ENCODE measurements around the gene DMP1.
A peak's percentile ranks its signal among the peaks of the same experiment; 100 is the strongest.
"Not testable (repeated sequence)": the region's sequence is repeated elsewhere in the genome, so short reads cannot be mapped to it uniquely, and the experiment has no call there.

DMP1 gene

GRCh38 chr4:87677731-87678130, 27.7 kb downstream of the DMP1 start:
- no peaks in the 10 kb centered on the region for H3K4me1 ChIP-seq (ENCODE audit: control insufficient read depth, insufficient read depth, low read length)
- no peaks in the 10 kb centered on the region for H3K9me3 ChIP-seq (ENCODE audit: control insufficient read depth, low read length)
- H3K4me3 ChIP-seq (ENCODE audit: insufficient read depth, low read depth, low read length) = no peak overlapping the region
- 87 to 94% methylated on average over 6 to 7 of the region's 7 CpGs for WGBS, 2 experiments
- H3K27ac ChIP-seq (ENCODE audit: insufficient read depth, low read depth, low read length, poor library complexity, severe bottlenecking) = no peak overlapping the region
- no peaks in the 10 kb centered on the region for H3K27me3 ChIP-seq (ENCODE audit: control insufficient read depth, insufficient read depth, low read length, poor library complexity, severe bottlenecking)
- no peaks in the 10 kb centered on the region for H3K36me3 ChIP-seq (ENCODE audit: control insufficient read depth, insufficient read depth, low read length)

DNA sequence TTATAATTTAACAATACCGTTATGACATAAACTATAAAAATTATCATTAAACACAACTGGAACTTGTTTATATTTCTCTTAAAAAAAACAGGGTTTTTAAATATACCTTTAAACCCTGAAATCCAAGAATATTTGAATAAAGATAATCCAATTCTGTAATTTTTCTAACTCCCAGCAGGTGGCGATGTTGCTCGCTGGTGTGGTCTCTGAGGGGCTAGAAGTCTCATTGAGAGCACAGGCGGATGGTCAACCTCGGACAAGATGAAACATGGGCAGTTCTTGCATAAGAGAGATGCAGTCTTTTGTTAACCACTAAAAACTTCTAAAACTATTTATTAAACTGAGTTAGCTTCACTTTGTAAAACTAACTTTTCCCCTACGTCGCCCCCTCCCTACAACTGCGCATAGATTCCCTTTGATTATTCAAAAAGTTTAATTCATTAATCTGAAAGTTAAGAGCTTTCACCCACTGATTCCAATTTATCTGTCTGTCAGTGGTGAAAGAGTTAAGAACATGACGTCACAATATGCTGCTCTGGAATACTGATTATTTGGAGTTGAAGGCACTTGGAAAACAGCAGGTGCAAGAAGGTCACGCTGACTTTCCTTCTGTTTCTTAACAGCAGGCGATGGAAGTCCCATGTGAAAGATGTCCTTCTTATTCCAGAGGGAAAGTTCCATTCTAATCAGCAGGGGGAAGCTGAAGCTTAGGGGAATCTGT, 29.5 kb downstream of the DMP1 start:
- Histone ChIP-seq H3K27ac (ENCODE audit: insufficient read depth, low read depth, low read length, poor library complexity, severe bottlenecking) (peak overlapping the region; percentile 85), H3K36me3 (ENCODE audit: control insufficient read depth, insufficient read depth, low read length) (no peaks in the 10 kb centered on the region), H3K4me1 (ENCODE audit: control insufficient read depth, insufficient read depth, low read length) (no peaks in the 10 kb centered on the region), H3K27me3 (ENCODE audit: control insufficient read depth, insufficient read depth, low read length, poor library complexity, severe bottlenecking) (no peaks in the 10 kb centered on the region), H3K9me3 (ENCODE audit: control insufficient read depth, low read length) (no peaks in the 10 kb centered on the region), H3K4me3 (ENCODE audit: insufficient read depth, low read depth, low read length) (no peak overlapping the region)
- WGBS, 2 experiments = 9 to 18% methylated on average over 8 to 10 of the region's 11 CpGs

GRCh38 chr4:87680271-87680670, 30.2 kb downstream of the DMP1 start:
- Histone ChIP-seq H3K9me3 (ENCODE audit: control insufficient read depth, low read length) (no peaks in the 10 kb centered on the region), H3K27ac (ENCODE audit: insufficient read depth, low read depth, low read length, poor library complexity, severe bottlenecking) (peak overlapping the region; percentile 85), H3K4me1 (ENCODE audit: control insufficient read depth, insufficient read depth, low read length) (no peaks in the 10 kb centered on the region), H3K27me3 (ENCODE audit: control insufficient read depth, insufficient read depth, low read length, poor library complexity, severe bottlenecking) (no peaks in the 10 kb centered on the region), H3K36me3 (ENCODE audit: control insufficient read depth, insufficient read depth, low read length) (no peaks in the 10 kb centered on the region), H3K4me3 (ENCODE audit: insufficient read depth, low read depth, low read length) (no peak overlapping the region)
- WGBS, 2 experiments = 9 to 21% methylated on average over 4 to 5 of the region's 5 CpGs

GRCh38 chr4:87688316-87688715, 38.2 kb downstream of the DMP1 start:
- Histone ChIP-seq H3K36me3 (ENCODE audit: control insufficient read depth, insufficient read depth, low read length) (no peaks in the 10 kb centered on the region), H3K9me3 (ENCODE audit: control insufficient read depth, low read length) (peaks cover 2% of the 10 kb centered on the region), H3K27me3 (ENCODE audit: control insufficient read depth, insufficient read depth, low read length, poor library complexity, severe bottlenecking) (no peaks in the 10 kb centered on the region), H3K4me1 (ENCODE audit: control insufficient read depth, insufficient read depth, low read length) (no peaks in the 10 kb centered on the region), H3K27ac (ENCODE audit: insufficient read depth, low read depth, low read length, poor library complexity, severe bottlenecking) (no peak overlapping the region), H3K4me3 (ENCODE audit: insufficient read depth, low read depth, low read length) (no peak overlapping the region)
- 92 to 94% methylated on average over 2 of the region's 3 CpGs for WGBS, 2 experiments

- not testable (repeated sequence) for H3K27me3 ChIP-seq (ENCODE audit: control insufficient read depth, insufficient read depth, low read length, poor library complexity, severe bottlenecking); H3K4me3 ChIP-seq (ENCODE audit: insufficient read depth, low read depth, low read length); H3K9me3 ChIP-seq (ENCODE audit: control insufficient read depth, low read length); H3K27ac ChIP-seq (ENCODE audit: insufficient read depth, low read depth, low read length, poor library complexity, severe bottlenecking); H3K4me1 ChIP-seq (ENCODE audit: control insufficient read depth, insufficient read depth, low read length); H3K36me3 ChIP-seq (ENCODE audit: control insufficient read depth, insufficient read depth, low read length)
- 93 to 94% methylated on average over 1 of the region's 1 CpG for WGBS, 2 experiments
These were observed 40.9 kb downstream of the DMP1 start for GRCh38 chr4:87690947-87691346.

- WGBS, 2 experiments = 63 to 74% methylated on average over 1 of the region's 1 CpG
- H3K27me3 ChIP-seq (ENCODE audit: control insufficient read depth, insufficient read depth, low read length, poor library complexity, severe bottlenecking); H3K36me3 ChIP-seq (ENCODE audit: control insufficient read depth, insufficient read depth, low read length); H3K4me3 ChIP-seq (ENCODE audit: insufficient read depth, low read depth, low read length); H3K4me1 ChIP-seq (ENCODE audit: control insufficient read depth, insufficient read depth, low read length); H3K9me3 ChIP-seq (ENCODE audit: control insufficient read depth, low read length); H3K27ac ChIP-seq (ENCODE audit: insufficient read depth, low read depth, low read length, poor library complexity, severe bottlenecking): not testable (repeated sequence)
These were observed 42.0 kb downstream of the DMP1 start for GRCh38 chr4:87692060-87692459.

- H3K9me3 ChIP-seq (ENCODE audit: control insufficient read depth, low read length) = peaks cover 6% of the 10 kb centered on the region
- no peak overlapping the region for H3K27ac ChIP-seq (ENCODE audit: insufficient read depth, low read depth, low read length, poor library complexity, severe bottlenecking)
- H3K4me3 ChIP-seq (ENCODE audit: insufficient read depth, low read depth, low read length) = no peak overlapping the region
- H3K27me3 ChIP-seq (ENCODE audit: control insufficient read depth, insufficient read depth, low read length, poor library complexity, severe bottlenecking) = no peaks in the 10 kb centered on the region
- WGBS, 2 experiments = 93 to 94% methylated on average over 5 of the region's 5 CpGs
- no peaks in the 10 kb centered on the region for H3K36me3 ChIP-seq (ENCODE audit: control insufficient read depth, insufficient read depth, low read length)
- H3K4me1 ChIP-seq (ENCODE audit: control insufficient read depth, insufficient read depth, low read length) = no peaks in the 10 kb centered on the region
These were observed 47.2 kb downstream of the DMP1 start for GRCh38 chr4:87697272-87697671.

- H3K9me3 ChIP-seq (ENCODE audit: control insufficient read depth, low read length) = peaks cover 4% of the 10 kb centered on the region
- H3K36me3 ChIP-seq (ENCODE audit: control insufficient read depth, insufficient read depth, low read length) = no peaks in the 10 kb centered on the region
- no peaks in the 10 kb centered on the region for H3K4me1 ChIP-seq (ENCODE audit: control insufficient read depth, insufficient read depth, low read length)
- no peak overlapping the region for H3K4me3 ChIP-seq (ENCODE audit: insufficient read depth, low read depth, low read length)
- 90 to 100% methylated on average over 2 of the region's 2 CpGs for WGBS, 2 experiments
- H3K27me3 ChIP-seq (ENCODE audit: control insufficient read depth, insufficient read depth, low read length, poor library complexity, severe bottlenecking) = no peaks in the 10 kb centered on the region
- no peak overlapping the region for H3K27ac ChIP-seq (ENCODE audit: insufficient read depth, low read depth, low read length, poor library complexity, severe bottlenecking)
These were observed 47.9 kb downstream of the DMP1 start for GRCh38 chr4:87697945-87698344.

GRCh38 chr4:87698394-87698793, 48.3 kb downstream of the DMP1 start:
- Histone ChIP-seq H3K9me3 (ENCODE audit: control insufficient read depth, low read length) (peaks cover 4% of the 10 kb centered on the region), H3K27me3 (ENCODE audit: control insufficient read depth, insufficient read depth, low read length, poor library complexity, severe bottlenecking) (no peaks in the 10 kb centered on the region), H3K4me3 (ENCODE audit: insufficient read depth, low read depth, low read length) (no peak overlapping the region), H3K36me3 (ENCODE audit: control insufficient read depth, insufficient read depth, low read length) (no peaks in the 10 kb centered on the region), H3K4me1 (ENCODE audit: control insufficient read depth, insufficient read depth, low read length) (no peaks in the 10 kb centered on the region), H3K27ac (ENCODE audit: insufficient read depth, low read depth, low read length, poor library complexity, severe bottlenecking) (no peak overlapping the region)
- 93 to 100% methylated on average over 1 to 2 of the region's 2 CpGs for WGBS, 2 experiments

- Histone ChIP-seq H3K36me3 (ENCODE audit: control insufficient read depth, insufficient read depth, low read length) (no peaks in the 10 kb centered on the region), H3K27ac (ENCODE audit: insufficient read depth, low read depth, low read length, poor library complexity, severe bottlenecking) (no peak overlapping the region), H3K27me3 (ENCODE audit: control insufficient read depth, insufficient read depth, low read length, poor library complexity, severe bottlenecking) (no peaks in the 10 kb centered on the region), H3K9me3 (ENCODE audit: control insufficient read depth, low read length) (no peaks in the 10 kb centered on the region), H3K4me1 (ENCODE audit: control insufficient read depth, insufficient read depth, low read length) (no peaks in the 10 kb centered on the region), H3K4me3 (ENCODE audit: insufficient read depth, low read depth, low read length) (no peak overlapping the region)
- 84 to 96% methylated on average over 3 of the region's 3 CpGs for WGBS, 2 experiments
These were observed 53.9 kb downstream of the DMP1 start for GRCh38 chr4:87704001-87704400.
